ENCODE data around the gene FGD5.

DNA sequence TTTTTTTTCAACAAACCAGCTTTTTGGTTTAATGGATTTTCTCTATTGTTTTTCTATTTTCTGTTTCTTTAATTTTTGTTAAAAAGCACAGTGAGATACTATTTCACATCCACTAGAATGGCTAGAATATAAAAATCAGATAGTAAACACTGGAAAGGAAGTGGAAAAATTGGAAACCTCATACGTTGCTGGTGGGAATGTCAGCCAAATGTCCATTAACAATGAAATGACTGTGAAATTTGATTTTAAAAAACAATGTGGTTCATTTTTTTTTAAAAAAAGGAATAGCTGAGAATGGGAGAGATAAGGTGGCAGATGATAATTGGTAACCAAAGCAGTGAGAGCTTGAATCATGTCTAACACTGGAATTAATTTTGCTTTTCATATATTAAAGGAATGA lies 148.5 kb downstream of the FGD5 start:
- no peak for TF ChIP-seq CTCF (IDR thresholded peaks at IDR 0.05)
- TF ChIP-seq POLR2A (IDR thresholded peaks at IDR 0.05): no peak
